HG02938 (cell line): Measurements from ENCODE around the gene NSRP1.
"Not testable (repeated sequence)": the region's sequence is repeated elsewhere in the genome, so short reads cannot be mapped to it uniquely, and the experiment has no call there.

Experiments
- ATAC-seq: cut with Tn5 transposase; IDR thresholded peaks from one replicate; pipeline ENCODE4 v1.9.1; 2021; ENCODE audit warnings: mild to moderate bottlenecking, moderate library complexity; ENCODE audit not compliant: unreplicated experiment

NSRP1 gene

DNA sequence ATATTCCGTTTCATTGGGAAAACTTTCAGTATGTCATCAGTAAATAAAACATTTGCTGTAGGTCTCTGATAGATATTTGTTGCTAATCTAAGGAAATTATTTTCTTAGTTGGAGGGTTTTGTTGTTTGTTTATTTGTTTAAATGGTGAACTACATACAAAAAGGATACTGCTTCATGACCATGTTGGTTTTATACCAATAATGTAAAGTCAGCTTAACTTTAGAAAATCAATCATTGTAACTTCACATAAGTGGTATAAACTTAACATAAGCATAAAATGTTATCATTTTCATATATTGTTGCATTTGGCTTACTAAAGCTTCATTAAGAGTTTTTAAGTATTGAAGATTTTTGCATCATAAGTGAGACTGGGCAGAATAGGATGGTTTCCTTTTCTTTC lies 57.9 kb downstream of the NSRP1 start:
- ATAC-seq = no peak

- no peak for ATAC-seq
These were observed 60.2 kb downstream of the NSRP1 start for GRCh38 chr17:30176855-30177254.

GRCh38 chr17:30186761-30187160 lies 70.1 kb downstream of the NSRP1 start:
- no peak for ATAC-seq

DNA sequence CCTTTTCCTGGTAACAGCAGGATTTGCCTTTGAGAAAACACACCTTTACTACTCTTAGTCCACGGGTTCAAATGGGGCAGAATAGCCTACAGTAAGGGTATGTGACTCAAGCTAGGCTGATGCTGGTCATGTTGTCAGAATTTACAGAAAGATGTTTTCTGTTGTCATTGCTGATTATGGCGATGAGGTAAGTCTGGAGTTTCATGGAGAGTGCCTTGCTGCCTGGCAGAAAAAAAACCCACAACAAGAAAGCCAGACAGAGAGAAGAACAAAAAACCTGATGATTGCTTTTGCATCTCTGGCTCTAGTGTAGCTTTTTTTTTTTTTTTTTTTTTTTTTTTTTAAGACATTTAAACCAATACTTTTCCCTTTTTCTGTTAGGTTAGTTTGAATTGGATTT lies 71.0 kb downstream of the NSRP1 start:
- no peak for ATAC-seq

DNA sequence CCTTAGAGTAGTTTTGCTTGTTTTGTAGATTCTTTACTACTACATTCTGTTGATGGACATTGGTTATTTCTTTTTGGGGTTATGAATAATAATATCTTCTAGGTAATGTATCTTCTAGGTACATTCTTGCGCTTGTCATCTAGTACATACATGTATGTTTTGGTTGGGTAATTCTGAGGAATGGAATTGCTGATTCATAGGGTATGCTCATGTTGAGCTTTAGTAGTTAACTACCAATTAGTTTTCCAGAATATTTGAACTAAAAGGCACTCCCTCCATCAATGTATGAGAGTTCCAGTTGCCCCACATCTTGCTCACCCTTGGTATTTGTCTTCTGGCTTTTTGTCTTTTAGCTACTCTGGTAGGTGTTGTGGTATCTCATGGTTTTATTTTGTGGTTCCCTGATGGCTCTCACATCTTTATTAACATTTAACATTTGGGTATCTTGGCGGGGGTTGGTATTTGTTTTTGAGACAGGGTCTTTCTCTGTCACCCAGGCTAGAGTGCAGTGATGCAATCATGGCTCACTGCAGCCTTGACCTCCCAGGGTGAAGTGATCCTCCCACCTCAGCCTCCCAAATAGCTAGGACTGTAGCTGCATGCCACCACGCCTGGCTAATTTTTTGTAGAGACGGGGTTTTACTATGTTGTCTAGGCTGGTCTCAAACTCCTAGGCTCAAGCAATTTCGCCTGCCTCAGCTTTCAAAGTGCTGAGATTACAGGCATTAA lies 71.8 kb downstream of the NSRP1 start:
- ATAC-seq = no peak

DNA sequence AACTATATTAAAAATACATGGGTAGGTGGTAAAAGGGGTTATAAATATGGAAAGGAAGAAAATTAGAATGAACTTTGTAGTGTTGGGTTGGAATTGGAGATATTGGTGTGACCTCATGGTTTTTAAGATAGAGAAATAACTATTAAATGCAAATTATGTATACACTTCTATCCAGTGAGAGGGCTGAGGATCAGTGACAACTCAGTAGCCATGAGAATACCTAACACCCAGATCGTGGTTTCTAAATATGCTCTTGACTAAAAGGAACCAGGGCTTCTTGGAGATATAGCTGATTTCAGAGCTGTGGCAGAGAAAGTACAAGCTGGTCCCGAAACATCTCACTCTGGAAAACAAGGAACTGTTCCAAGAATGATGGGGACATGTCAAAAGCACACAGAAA lies 74.5 kb downstream of the NSRP1 start:
- no peak for ATAC-seq

- no peak for ATAC-seq
These were observed 79.9 kb downstream of the NSRP1 start for GRCh38 chr17:30196504-30196903.

DNA sequence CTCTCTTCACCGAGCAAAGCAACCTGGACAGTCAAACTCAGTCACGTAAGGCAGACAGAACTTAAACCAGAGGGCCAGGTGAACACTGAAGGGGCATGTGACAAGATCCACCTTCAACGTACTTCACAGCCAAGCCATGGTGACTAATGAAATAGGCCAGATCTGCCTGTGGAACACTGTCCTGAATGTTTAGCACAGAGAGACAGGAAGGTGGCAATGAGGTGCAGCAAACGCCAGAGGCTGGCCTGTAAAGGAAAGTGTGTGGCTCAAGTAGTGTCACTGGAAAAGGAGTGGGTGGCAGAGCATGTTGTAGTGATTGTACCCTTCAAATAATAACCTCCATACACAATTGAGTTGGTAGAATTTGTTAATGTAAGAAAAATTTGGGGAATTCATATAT lies 80.8 kb downstream of the NSRP1 start:
- no peak for ATAC-seq

DNA sequence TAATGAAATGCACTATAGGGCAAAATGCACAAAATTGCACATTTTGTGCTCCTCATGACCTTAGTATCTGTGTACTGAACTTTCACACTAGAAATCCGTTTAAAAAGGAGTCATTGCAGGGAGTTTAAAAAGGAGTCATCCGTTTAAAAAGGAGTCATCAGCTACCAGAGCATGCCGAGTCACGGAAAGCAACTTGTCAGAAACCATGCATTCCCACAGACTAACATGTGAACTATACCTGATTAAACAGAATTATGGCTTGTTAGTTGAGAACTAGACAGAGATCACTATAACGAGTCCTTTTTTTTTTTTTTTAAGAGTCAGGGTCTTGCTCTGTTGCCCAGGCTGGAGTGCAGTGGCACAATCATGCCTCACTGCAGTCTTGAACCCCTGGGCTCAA lies 83.0 kb downstream of the NSRP1 start:
- no peak for ATAC-seq

DNA sequence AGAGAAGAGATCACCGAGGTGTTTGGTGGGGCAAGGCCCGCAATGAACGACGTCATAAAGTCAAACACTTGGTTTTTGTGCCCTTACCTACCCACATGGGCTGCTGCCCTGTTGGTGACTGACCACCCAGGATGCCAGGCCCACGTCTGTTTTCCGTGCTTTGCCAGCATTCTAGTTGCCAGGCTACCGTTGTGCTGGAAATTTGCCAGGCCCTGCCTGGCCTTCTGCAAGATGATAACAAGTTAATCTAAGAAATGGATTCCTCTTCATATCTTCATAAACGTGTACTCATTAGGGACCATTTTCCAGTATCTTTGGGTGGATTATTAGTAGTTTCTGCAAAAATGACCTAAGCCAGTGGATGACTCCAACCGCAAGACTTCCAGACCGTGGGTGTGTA lies 83.5 kb downstream of the NSRP1 start:
- ATAC-seq = no peak

- ATAC-seq = not testable (repeated sequence)
These were observed 84.0 kb downstream of the NSRP1 start for GRCh38 chr17:30200656-30201055.

DNA sequence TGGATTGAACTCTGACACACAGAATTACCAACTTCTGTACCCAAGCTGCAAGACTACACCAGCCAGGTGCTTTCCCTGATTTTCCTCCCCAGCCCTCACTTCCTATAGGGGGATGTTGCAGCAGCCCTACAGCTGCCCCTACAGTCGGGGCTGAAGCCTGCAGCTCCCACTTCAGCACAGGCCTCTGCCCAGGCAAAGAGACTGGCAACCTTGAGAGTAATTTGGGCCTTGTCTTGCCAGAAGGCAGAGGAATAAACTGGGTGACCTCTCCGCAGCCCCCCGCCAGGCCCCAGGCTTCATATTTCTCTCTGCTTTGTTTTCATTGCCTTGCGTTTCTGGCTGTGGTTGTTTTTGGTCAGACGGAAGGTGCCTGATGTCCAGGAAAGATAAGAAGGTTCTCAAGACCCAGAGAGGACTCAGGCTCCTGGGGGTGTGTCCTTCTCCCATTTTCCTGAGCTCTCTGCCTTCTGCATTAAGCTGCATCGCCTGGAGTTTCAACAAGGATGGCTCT lies 86.9 kb downstream of the NSRP1 start:
- no peak for ATAC-seq

DNA sequence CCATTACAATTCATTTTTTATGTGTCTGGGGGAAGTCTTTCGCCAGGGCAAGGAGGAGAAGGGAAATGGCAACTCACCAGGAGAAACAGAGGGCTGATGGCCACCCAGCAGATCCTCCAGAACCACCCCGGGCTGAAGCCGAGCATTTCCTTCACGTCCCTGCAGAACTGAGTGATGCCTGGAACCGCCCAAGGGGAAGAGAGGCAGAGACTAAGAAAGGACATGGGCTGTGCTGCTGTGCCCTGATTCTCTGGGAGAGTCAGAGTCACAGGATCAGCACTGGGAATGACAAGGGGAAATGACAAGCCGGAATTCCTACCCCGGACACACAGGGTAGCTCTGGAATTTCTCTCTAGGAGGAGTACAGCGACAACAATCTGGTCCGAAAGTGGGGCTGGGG lies 91.0 kb downstream of the NSRP1 start:
- ATAC-seq = no peak

DNA sequence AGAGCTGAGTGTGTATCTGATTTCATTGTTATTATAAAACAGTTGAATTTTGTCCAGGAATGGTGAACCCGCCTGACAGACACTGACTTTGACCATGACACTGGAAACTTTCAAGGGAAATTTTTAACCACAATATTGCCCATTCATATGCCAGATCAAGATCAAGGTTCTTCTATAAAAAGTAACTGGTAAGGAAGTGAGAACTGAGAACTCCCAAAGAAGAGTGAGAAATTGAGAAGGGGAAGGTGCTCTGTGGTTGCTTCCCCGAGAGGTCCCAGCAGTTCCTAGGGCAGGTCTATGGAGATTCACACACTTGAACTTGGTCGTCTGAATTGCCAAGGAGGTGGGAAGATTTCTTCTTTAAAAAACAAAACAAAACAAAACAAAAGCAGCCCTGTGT lies 91.6 kb downstream of the NSRP1 start:
- ATAC-seq = no peak

GRCh38 chr17:30209930-30210329 lies 93.3 kb downstream of the NSRP1 start:
- no peak for ATAC-seq

- ATAC-seq = no peak
These were observed 93.8 kb downstream of the NSRP1 start for GRCh38 chr17:30210366-30210765.

- no peak for ATAC-seq
These were observed 94.3 kb downstream of the NSRP1 start for GRCh38 chr17:30210901-30211300.

DNA sequence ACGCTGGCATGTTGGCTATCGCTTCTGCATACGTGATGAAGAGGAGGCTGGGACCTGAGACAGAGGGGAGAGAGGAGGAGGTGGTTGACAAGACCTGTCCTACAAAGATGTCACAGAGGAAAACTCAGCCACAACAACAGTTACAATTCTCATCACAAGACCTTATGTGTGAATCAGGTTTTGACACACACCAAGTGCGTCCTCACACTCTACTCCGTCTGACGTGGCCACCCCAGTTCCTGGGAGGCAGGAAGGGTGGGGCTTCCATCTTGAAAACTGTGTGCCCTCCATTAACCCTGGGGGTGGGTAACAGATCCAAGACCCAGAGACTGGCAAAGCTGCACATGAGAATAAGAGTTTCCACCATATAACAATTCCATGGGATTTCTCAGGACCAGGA lies 94.8 kb downstream of the NSRP1 start:
- no peak for ATAC-seq

DNA sequence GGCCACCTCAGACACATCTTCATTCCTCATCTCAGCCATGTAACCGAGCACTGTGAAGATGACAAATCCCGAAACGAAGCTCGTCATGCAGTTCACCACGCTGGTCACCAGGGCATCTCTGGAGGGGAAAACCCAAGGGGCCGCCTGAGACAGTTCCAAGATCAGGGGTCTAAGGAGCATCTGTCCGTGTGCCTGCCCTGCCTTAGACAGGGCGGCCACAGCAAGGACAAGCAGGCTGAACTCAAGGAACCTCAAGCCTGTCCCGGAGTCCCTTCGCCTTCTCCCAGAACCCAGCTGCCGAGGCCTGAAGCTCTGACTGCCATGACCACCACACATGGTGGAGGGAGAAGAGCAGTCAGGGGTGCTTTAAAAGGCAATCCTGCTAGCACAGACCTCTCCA lies 96.1 kb downstream of the NSRP1 start:
- ATAC-seq = peak; percentile 71

GRCh38 chr17:30217054-30217453 lies 100.4 kb downstream of the NSRP1 start:
- ATAC-seq = no peak

GRCh38 chr17:30217746-30218245 lies 101.2 kb downstream of the NSRP1 start:
- no peak for ATAC-seq

- ATAC-seq = no peak
These were observed 102.2 kb downstream of the NSRP1 start for GRCh38 chr17:30218799-30219198.

DNA sequence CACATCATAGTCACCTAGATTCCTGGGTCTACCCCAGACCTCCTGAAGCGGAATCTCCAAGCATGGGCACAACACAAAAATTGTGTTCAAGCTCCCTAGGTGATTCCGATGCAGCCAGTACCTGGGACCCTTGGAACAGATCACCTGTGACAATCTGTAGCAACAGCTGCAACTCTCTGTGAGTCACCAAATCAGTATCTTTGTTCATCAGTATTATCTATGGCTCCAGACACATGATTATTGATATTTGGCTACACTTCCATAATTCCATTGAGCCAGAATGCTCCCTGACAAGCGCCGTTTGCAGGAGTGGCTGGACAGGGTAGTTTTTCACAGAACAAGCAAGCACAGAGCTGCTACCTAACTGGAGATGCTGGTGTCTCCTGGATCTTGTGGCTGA lies 102.7 kb downstream of the NSRP1 start:
- ATAC-seq = no peak
